Kidney epithelial cell (primary cell): ENCODE data around the gene PRRC2B. TPM values are rescaled to one million over a fixed set of nuclear protein-coding genes. Genes with fewer than 3 reads are reported as not detected.
"Not testable (repeated sequence)": the region's sequence is repeated elsewhere in the genome, so short reads cannot be mapped to it uniquely, and the experiment has no call there.

Experiments
- DNase-seq: peaks from one replicate; pipeline ENCODE4 v3.0.0-alpha.2; 2010; ENCODE audit warnings: low read depth
- H3K27me3 ChIP-seq: 2 replicates; pipeline ENCODE4 v1.6.0; 2011; ENCODE audit warnings: low read length; ENCODE audit not compliant: control insufficient read depth, insufficient read depth
- H3K36me3 ChIP-seq: 2 replicates; pipeline ENCODE4 v1.5.1; 2011; ENCODE audit warnings: low read length; ENCODE audit not compliant: control insufficient read depth, insufficient read depth
- H3K4me3 ChIP-seq: 2 replicates; pipeline ENCODE4 v1.5.1; 2011; ENCODE audit warnings: low read depth, mild to moderate bottlenecking, control low read depth, low read length
- CTCF ChIP-seq: IDR thresholded peaks from 2 replicates; pipeline ENCODE4 v1.5.1; 2011; ENCODE audit warnings: mild to moderate bottlenecking, moderate library complexity, low read length, control low read depth, inconsistent platforms; ENCODE audit not compliant: insufficient read depth, poor library complexity, severe bottlenecking
- total RNA-seq: library from RNA; depleted of rRNA; stranded (reverse); fragments of >200 nt; gene quantifications from 2 replicates; pipeline ENCODE4 v1.2.3, GENCODE V29; 2015

Gene PRRC2B
- total RNA-seq, 1 donor from 2014 or later, result 158 TPM

- H3K4me3 ChIP-seq, result no peak overlapping the region
- H3K27me3 ChIP-seq, result no peaks in the 10 kb centered on the region
- no peak for TF ChIP-seq CTCF
- H3K36me3 ChIP-seq, result peaks cover 6% of the 10 kb centered on the region
- DNase-seq, result no peak
Observed at GRCh38 chr9:131467214-131467935, 73.5 kb downstream of the PRRC2B start.

GRCh38 chr9:131468031-131468430 lies 74.1 kb downstream of the PRRC2B start:
- H3K27me3 ChIP-seq, result no peaks in the 10 kb centered on the region
- no peak for TF ChIP-seq CTCF
- no peak for DNase-seq
- no peak overlapping the region for H3K4me3 ChIP-seq
- H3K36me3 ChIP-seq, result peaks cover 6% of the 10 kb centered on the region

- Histone ChIP-seq H3K36me3 (peaks cover 6% of the 10 kb centered on the region), H3K27me3 (no peaks in the 10 kb centered on the region), H3K4me3 (no peak overlapping the region)
- DNase-seq, result no peak
- no peak for TF ChIP-seq CTCF
Observed at GRCh38 chr9:131469356-131469755, 75.5 kb downstream of the PRRC2B start.

- Histone ChIP-seq H3K4me3 (no peak overlapping the region), H3K27me3 (no peaks in the 10 kb centered on the region), H3K36me3 (peaks cover 4% of the 10 kb centered on the region)
- DNase-seq, result no peak
- no peak for TF ChIP-seq CTCF
Observed at GRCh38 chr9:131469951-131470350, 76.1 kb downstream of the PRRC2B start.

- TF ChIP-seq CTCF, result no peak
- Histone ChIP-seq H3K27me3 (no peaks in the 10 kb centered on the region), H3K36me3 (peaks cover 3% of the 10 kb centered on the region), H3K4me3 (no peak overlapping the region)
- no peak for DNase-seq
Observed at GRCh38 chr9:131470581-131470991, 76.7 kb downstream of the PRRC2B start.

- not testable (repeated sequence) for H3K36me3 ChIP-seq, DNase-seq, H3K27me3 ChIP-seq, H3K4me3 ChIP-seq
Observed at GRCh38 chr9:131472085-131472484, 78.2 kb downstream of the PRRC2B start.
